ENCODE results near the gene RNPEPL1.

Gene RNPEPL1

GRCh38 chr2:240628507-240628807 is 60.2 kb downstream of the RNPEPL1 start:
- DNase-seq: no peak

DNA sequence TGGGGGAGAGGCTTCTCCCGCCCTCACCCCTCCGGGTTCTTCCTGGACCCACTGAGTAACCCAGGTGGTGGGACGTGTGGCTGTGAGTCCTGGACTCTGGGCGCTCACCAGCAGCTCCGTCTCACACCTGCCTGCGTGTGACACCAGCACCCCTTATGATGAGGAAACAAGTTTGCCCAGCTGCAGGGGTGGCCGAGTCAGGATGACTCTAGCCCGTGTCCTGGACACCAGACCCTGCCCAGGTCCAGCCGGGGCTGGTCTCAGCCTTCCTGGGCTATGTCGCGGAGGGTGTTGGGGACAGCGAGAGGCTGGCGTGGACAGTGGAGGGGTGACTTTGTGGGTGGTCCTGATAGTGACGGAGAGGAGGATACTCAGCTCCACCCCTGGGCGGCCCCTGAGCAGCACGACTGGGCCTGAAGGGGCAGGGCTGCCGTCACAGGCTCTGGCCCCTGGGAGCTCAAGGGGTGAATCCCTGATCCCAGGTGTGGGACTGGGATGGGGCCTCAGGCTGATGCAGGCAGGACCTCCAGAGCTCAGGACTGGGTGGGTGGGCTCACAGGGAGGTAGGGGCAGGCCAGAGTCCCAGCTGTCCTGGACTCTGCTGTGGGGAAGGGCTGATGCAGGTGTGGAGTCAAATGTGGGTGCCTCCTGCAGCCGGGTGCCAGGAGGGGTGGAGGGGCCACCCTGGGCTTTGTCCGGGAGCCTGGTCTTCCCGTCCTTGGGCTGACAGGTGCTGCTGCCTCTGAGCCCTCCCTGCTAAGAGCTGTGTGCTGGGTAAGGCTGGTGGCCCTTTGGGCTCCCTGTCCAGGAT is 60.7 kb downstream of the RNPEPL1 start:
- DNase-seq: peak; percentile 11

DNA sequence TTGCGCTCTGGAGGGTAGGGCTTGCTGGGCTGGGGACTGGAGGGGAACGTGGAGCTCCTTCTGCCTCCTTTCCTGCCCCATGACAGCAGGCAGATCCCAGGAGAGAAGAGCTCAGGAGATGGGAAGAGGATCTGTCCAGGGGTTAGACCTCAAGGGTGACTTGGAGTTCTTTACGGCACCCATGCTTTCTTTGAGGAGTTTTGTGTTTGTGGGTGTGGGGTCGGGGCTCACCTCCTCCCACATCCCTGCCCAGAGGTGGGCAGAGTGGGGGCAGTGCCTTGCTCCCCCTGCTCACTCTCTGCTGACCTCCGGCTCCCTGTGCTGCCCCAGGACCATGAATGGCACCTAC is 61.3 kb downstream of the RNPEPL1 start:
- DNase-seq: no peak

DNA sequence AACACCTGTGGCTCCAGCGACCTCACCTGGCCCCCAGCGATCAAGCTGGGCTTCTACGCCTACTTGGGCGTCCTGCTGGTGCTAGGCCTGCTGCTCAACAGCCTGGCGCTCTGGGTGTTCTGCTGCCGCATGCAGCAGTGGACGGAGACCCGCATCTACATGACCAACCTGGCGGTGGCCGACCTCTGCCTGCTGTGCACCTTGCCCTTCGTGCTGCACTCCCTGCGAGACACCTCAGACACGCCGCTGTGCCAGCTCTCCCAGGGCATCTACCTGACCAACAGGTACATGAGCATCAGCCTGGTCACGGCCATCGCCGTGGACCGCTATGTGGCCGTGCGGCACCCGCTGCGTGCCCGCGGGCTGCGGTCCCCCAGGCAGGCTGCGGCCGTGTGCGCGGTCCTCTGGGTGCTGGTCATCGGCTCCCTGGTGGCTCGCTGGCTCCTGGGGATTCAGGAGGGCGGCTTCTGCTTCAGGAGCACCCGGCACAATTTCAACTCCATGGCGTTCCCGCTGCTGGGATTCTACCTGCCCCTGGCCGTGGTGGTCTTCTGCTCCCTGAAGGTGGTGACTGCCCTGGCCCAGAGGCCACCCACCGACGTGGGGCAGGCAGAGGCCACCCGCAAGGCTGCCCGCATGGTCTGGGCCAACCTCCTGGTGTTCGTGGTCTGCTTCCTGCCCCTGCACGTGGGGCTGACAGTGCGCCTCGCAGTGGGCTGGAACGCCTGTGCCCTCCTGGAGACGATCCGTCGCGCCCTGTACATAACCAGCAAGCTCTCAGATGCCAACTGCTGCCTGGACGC is 61.9 kb downstream of the RNPEPL1 start:
- no peak for DNase-seq

Measured in NCI-H146 (cell line).